Activated CD4-positive, alpha-beta memory T cell treated with anti-CD3 and anti-CD28 coated beads for 36 hours (primary cell): ENCODE results near the gene CDH3. TPM values are rescaled to one million over a fixed set of nuclear protein-coding genes. Genes with fewer than 3 reads are reported as not detected.
A peak's percentile ranks its signal among the peaks of the same experiment; 100 is the strongest.

Experiments used
- CTCF ChIA-PET: fragments of 350-600 bp; sonication (Branson Sonifier 250); formaldehyde crosslinking; loops from one replicate; lab custom pipeline; 2021; ENCODE audit warnings: antibody characterized with exemption, inconsistent platforms; lab: Charles Lee
- POLR2A ChIA-PET: fragments of 350-600 bp; sonication (Branson Sonifier 250); formaldehyde crosslinking; loops from one replicate; lab custom pipeline; 2021; ENCODE audit warnings: antibody characterized with exemption; lab: Charles Lee
- DNase-seq: peaks from one replicate; pipeline ENCODE4 v3.0.0-alpha.2; 2020
- H3K27ac Mint-ChIP-seq: one replicate; pipeline ENCODE4 v1.8.0; 2021; ENCODE audit warnings: mixed read lengths
- H3K27me3 Mint-ChIP-seq: one replicate; pipeline ENCODE4 v1.8.0; 2021; ENCODE audit warnings: mixed read lengths
- H3K36me3 Mint-ChIP-seq: one replicate; pipeline ENCODE4 v1.8.0; 2021; ENCODE audit warnings: mixed read lengths
- H3K4me1 Mint-ChIP-seq: one replicate; pipeline ENCODE4 v1.8.0; 2021; ENCODE audit warnings: low read depth, mixed read lengths
- H3K4me3 Mint-ChIP-seq: one replicate; pipeline ENCODE4 v1.8.0; 2021; ENCODE audit warnings: mild to moderate bottlenecking, mixed read lengths
- H3K9me3 Mint-ChIP-seq: one replicate; pipeline ENCODE4 v1.8.0; 2021; ENCODE audit warnings: mixed read lengths
- intact Hi-C: fragments of 100-400 bp; cut with micrococcal nuclease; formaldehyde crosslinking; loops from one replicate; pipeline ENCODE4 v1.15.1; 2023
- total RNA-seq, 2 experiments: library from RNA; stranded (reverse); gene quantifications; one replicate each; pipeline ENCODE4 v1.2.3, GENCODE V29; 2021

Gene CDH3
- total RNA-seq, 2 experiments from 2014 or later, result 5.2 to 5.3 TPM

DNA sequence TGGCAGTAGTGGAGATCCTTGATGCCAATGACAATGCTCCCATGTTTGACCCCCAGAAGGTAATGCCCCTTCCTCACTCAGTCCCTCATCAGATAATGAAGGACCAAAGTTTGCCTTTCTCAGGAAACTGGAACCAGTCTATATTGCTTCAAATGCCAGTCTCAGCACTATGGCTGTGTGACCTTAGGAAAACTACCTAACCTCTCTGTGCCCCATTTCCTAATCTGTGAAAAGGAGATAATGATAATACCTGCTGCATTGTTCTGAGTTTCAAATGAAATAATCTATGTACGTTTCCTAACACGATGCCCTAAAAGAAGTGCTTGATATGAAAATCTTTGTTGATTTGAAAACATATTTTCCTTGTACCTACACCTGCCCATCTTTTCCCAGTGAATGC lies 35.9 kb downstream of the CDH3 start:
- H3K4me3 Mint-ChIP-seq, result no peak overlapping the region
- ChIA-PET CTCF (no interaction called here), POLR2A (no interaction called here)
- H3K36me3 Mint-ChIP-seq, result no peaks in the 10 kb centered on the region
- H3K4me1 Mint-ChIP-seq, result no peaks in the 10 kb centered on the region
- H3K27ac Mint-ChIP-seq, result no peak overlapping the region
- peaks cover 2% of the 10 kb centered on the region for H3K27me3 Mint-ChIP-seq
- intact Hi-C loops, result no loop called here
- H3K9me3 Mint-ChIP-seq, result no peaks in the 10 kb centered on the region
- no peak for DNase-seq

DNA sequence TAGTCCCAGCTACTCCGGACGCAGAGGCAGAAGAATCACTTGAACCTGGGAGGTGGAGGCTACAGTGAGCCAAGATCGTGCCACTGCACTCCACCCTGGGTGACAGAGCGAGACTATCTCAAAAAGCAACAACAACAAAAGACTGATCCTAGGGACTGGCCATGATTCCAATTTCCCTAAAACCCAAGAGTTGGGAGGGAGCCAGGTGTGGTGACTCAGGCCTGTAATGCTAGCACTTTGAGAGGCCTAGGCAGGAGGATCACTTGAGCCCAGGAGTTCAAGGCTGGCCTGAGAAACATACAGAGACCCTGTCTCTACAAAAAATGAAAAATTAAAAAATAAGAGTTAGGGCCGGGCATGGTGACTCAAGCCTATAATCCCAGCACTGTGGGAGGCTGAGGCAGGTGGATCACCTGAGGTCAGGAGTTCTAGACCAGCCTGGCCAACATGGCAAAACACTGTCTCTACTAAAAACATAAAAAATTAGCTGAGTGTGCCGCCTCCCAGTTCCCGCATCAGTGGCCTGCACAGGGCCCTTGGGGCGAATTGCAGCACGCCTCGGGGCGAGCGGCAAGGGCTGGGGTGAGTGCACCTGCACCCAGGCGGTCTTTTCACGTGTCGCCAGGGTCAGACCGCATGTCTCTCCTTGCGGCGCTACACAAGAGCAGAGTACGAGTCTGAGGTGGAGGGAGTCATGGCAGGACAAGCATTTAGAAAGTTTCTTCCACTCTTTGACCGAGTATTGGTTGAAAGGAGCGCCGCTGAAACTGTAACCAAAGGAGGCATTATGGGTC lies 40.8 kb downstream of the CDH3 start:
- Mint-ChIP-seq H3K4me3 (no peak overlapping the region), H3K9me3 (no peaks in the 10 kb centered on the region), H3K36me3 (no peaks in the 10 kb centered on the region), H3K27me3 (no peaks in the 10 kb centered on the region), H3K4me1 (no peaks in the 10 kb centered on the region), H3K27ac (no peak overlapping the region)
- POLR2A ChIA-PET, result no interaction called here
- CTCF ChIA-PET, result interaction anchor here (0.6 kb wide), 1 partner anchor 157 kb away, joined by 3 read pairs; no protein-coding TSS in a partner anchor
- intact Hi-C loops, result no loop called here
- DNase-seq, result no peak

DNA sequence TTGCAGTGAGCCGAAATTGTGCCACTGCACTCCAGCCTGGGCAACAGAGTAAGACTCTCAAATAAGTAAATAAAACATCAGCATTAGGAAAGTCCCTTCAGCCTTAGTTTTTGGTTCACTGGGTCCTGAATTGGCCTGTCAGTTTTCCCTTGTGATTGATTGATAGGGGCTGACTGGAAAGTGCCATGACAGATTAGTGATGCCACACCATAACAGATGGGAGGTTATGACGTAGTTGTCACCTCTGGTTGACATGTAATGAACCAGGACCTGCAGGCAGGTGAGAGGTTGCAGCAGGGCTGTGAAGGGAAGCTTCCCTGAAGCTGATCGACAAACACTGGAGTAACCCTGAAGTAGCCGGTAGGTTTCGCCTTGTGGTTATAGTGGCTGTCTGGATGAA lies 41.8 kb downstream of the CDH3 start:
- H3K27ac Mint-ChIP-seq, result no peak overlapping the region
- intact Hi-C loops, result no loop called here
- CTCF ChIA-PET, result no interaction called here
- H3K4me3 Mint-ChIP-seq, result no peak overlapping the region
- H3K27me3 Mint-ChIP-seq, result no peaks in the 10 kb centered on the region
- no peaks in the 10 kb centered on the region for H3K4me1 Mint-ChIP-seq
- POLR2A ChIA-PET, result no interaction called here
- no peaks in the 10 kb centered on the region for H3K36me3 Mint-ChIP-seq
- DNase-seq, result no peak
- no peaks in the 10 kb centered on the region for H3K9me3 Mint-ChIP-seq

DNA sequence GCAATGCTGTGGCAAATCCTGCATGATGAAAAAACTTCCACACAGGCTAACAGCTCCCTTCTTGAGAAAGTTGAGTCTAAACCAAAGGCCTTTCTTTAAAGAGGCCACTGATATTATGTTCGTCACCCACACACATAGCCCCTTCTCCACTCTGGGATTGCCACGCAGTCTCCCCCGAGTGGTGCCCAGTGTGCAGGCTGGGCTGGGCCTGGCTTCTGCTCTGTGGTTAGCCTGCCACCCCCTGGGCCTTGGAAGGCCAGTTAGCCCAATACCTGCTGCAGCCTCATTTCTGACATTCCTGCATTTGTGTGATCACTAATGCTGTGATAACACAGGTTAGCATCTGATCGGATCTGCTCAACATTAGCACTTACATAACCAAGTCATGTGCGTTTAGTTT lies 44.8 kb downstream of the CDH3 start:
- DNase-seq, result no peak
- ChIA-PET CTCF (no interaction called here), POLR2A (no interaction called here)
- no peaks in the 10 kb centered on the region for H3K9me3 Mint-ChIP-seq
- peaks cover 4% of the 10 kb centered on the region for H3K27me3 Mint-ChIP-seq
- H3K36me3 Mint-ChIP-seq, result no peaks in the 10 kb centered on the region
- intact Hi-C loops, result no loop called here
- no peaks in the 10 kb centered on the region for H3K4me1 Mint-ChIP-seq
- no peak overlapping the region for H3K4me3 Mint-ChIP-seq
- no peak overlapping the region for H3K27ac Mint-ChIP-seq

DNA sequence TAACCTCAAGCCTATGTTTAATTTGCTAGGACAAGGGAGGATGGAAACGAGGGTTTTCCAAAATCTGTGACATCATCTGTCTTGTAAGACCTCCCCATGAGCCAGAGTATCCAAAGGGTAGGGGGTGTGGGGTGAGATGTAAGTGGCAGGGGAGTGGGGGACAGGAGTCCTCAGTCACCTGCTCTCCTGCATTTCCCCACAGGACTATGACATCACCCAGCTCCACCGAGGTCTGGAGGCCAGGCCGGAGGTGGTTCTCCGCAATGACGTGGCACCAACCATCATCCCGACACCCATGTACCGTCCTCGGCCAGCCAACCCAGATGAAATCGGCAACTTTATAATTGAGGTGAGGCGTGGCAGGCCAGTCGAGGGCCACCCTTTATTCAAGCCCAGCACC lies 50.5 kb downstream of the CDH3 start:
- peaks cover 6% of the 10 kb centered on the region for H3K27me3 Mint-ChIP-seq
- no peaks in the 10 kb centered on the region for H3K9me3 Mint-ChIP-seq
- DNase-seq, result no peak
- H3K4me1 Mint-ChIP-seq, result peaks cover 6% of the 10 kb centered on the region
- CTCF ChIA-PET, result interaction anchor here (1.4 kb wide), 1 partner anchor 102 kb away, joined by 4 read pairs; no protein-coding TSS in a partner anchor
- H3K27ac Mint-ChIP-seq, result no peak overlapping the region
- no peak overlapping the region for H3K4me3 Mint-ChIP-seq
- intact Hi-C loops, result no loop called here
- POLR2A ChIA-PET, result no interaction called here
- H3K36me3 Mint-ChIP-seq, result no peaks in the 10 kb centered on the region

DNA sequence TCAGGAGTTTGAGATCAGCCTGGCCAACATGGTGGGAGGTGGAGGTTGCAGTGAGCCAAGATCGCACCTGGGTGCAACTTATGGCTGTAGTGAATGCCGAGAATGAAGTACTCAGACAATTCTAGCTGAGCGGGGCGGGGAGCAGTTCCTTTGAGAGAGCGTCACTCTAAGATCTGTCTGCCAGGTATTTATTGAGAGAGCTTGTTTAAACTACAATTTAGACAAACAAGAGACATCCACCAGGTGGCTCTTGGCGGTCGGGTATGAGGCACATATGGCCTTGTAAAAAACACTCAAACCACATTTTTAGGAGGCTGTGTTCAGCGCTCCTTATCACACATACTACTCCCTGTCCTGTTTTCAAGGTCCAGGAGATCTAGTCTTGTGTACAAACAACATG lies 51.4 kb downstream of the CDH3 start:
- H3K9me3 Mint-ChIP-seq, result no peaks in the 10 kb centered on the region
- no peaks in the 10 kb centered on the region for H3K36me3 Mint-ChIP-seq
- intact Hi-C loops, result no loop called here
- H3K4me3 Mint-ChIP-seq, result no peak overlapping the region
- CTCF ChIA-PET, result interaction anchor here (1.4 to 1.6 kb wide), 2 partner anchors 101 to 168 kb away, joined by 4 to 6 read pairs; no protein-coding TSS in a partner anchor
- no peak overlapping the region for H3K27ac Mint-ChIP-seq
- H3K4me1 Mint-ChIP-seq, result peaks cover 6% of the 10 kb centered on the region
- POLR2A ChIA-PET, result no interaction called here
- DNase-seq, result no peak
- H3K27me3 Mint-ChIP-seq, result peaks cover 6% of the 10 kb centered on the region

DNA sequence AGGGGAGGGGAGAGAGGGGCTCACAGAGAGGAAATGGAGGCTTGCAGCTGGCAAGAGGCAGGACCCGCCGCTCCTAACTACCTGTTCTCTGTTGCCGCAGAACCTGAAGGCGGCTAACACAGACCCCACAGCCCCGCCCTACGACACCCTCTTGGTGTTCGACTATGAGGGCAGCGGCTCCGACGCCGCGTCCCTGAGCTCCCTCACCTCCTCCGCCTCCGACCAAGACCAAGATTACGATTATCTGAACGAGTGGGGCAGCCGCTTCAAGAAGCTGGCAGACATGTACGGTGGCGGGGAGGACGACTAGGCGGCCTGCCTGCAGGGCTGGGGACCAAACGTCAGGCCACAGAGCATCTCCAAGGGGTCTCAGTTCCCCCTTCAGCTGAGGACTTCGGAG lies 53.0 kb downstream of the CDH3 start:
- Mint-ChIP-seq H3K36me3 (no peaks in the 10 kb centered on the region), H3K27me3 (peaks cover 6% of the 10 kb centered on the region), H3K27ac (no peak overlapping the region), H3K4me3 (no peak overlapping the region), H3K4me1 (peaks cover 6% of the 10 kb centered on the region), H3K9me3 (no peaks in the 10 kb centered on the region)
- no peak for DNase-seq
- intact Hi-C loops, result no loop called here
- CTCF ChIA-PET, result interaction anchor here (1.0 to 1.6 kb wide), 3 partner anchors 101 to 108 kb away, joined by 3 to 5 read pairs (median 5); no protein-coding TSS in a partner anchor
- POLR2A ChIA-PET, result no interaction called here

DNA sequence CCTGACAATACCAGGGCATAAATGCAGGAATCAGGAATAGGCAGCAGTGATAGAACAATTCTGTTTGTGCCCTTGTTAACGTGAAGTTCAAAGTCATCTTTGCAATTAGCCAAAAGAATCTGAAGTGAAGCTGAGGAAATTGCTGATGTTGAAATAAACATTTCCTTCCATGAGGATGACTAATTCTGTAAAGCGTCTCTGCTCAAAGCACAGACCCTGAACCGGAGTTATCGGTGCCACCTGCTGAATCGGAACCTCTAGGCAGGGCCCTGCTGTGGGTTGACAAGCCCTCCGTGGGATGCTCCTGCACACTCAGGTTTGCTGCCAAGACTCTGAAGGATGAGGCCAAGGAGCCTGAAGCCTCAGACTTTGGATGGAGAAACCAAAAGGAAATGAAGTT lies 55.0 kb downstream of the CDH3 start:
- Mint-ChIP-seq H3K27me3 (peaks cover 3% of the 10 kb centered on the region), H3K27ac (no peak overlapping the region), H3K4me3 (no peak overlapping the region), H3K9me3 (no peaks in the 10 kb centered on the region), H3K36me3 (peaks cover 2% of the 10 kb centered on the region), H3K4me1 (peaks cover 11% of the 10 kb centered on the region)
- ChIA-PET CTCF (interaction anchor here (1.1 to 1.2 kb wide), 2 partner anchors 109 to 110 kb away, joined by 3 to 5 read pairs; no protein-coding TSS in a partner anchor), POLR2A (no interaction called here)
- DNase-seq, result no peak
- intact Hi-C loops, result loop anchor here (5.0 to 10.0 kb wide), 3 partner anchors 37 to 425 kb away; partner anchors contain the start of gene CDH1

DNA sequence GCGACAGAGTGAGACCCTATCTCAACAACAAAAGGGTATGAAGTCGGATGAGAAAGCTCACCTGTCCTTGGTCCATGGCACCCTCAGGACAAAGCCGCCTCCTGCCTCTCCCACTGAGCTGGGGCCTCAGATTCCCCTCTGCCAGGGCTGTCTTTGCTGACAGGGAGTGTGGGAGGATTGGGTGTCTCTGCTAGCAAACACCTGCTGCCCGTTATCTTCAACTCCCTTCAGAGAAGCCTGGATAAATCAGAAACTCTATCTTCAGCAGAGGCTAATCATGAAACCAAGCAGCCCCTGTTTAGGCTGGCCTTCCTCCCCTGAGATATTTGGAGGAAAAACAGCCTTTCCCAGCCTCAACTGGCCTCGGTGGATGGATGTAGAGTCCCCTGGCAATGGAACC lies 55.7 kb downstream of the CDH3 start:
- POLR2A ChIA-PET, result no interaction called here

DNA sequence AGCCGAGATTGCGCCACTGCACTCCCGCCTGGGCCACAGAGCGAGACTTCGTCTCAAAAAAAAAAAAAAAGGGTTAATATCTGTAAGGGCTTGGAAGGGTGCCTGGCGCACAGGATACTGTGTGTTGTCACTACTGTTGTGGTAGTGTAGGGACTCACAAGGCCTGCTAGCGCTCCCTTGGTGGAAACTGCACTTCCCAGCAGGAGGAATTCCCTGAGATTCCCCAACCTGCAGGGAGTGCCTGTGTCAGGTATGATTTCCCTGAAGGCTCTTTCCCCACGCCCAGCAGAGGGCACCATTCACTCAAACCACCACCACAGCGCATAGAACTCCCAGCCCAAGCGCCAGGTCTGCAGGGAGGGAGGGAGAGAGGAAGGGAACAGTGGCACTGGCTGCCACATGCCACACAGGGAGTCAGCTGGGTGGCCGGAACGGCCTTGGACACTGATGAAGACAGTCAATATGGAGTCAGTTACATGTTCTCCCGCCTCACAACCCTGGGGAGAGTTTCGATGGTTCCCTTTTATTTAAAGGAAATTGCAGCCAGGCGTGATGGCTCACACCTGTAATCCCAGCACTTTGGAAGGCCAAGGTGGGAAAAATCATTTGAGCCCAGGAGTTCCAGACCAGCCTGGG lies 59.2 kb downstream of the CDH3 start:
- Mint-ChIP-seq H3K4me3 (no peak overlapping the region), H3K36me3 (peaks cover 2% of the 10 kb centered on the region), H3K27ac (no peak overlapping the region), H3K27me3 (peaks cover 3% of the 10 kb centered on the region), H3K9me3 (no peaks in the 10 kb centered on the region), H3K4me1 (peaks cover 11% of the 10 kb centered on the region)
- intact Hi-C loops, result loop anchor here (1.0 to 10.0 kb wide), 6 partner anchors 33 to 420 kb away; partner anchors contain the start of gene CDH1
- CTCF ChIA-PET, result interaction anchor here (0.5 to 3.3 kb wide), 7 partner anchors 95 to 752 kb away, joined by 3 to 29 read pairs (median 3); no protein-coding TSS in a partner anchor
- DNase-seq, result peak; percentile 82
- POLR2A ChIA-PET, result interaction anchor here (0.6 kb wide), 1 partner anchor 429 kb away, joined by 4 read pairs; no protein-coding TSS in a partner anchor

More for the DNA sequence above, 55.7 kb downstream of the CDH3 start:
- Mint-ChIP-seq H3K27me3 (peaks cover 3% of the 10 kb centered on the region), H3K36me3 (peaks cover 2% of the 10 kb centered on the region), H3K27ac (no peak overlapping the region), H3K4me3 (no peak overlapping the region), H3K9me3 (no peaks in the 10 kb centered on the region), H3K4me1 (peaks cover 11% of the 10 kb centered on the region)
- DNase-seq, result no peak
- intact Hi-C loops, result loop anchor here (5.0 to 10.0 kb wide), 3 partner anchors 36 to 424 kb away; partner anchors contain the start of gene CDH1
- CTCF ChIA-PET, result interaction anchor here (0.7 to 1.0 kb wide), 5 partner anchors 33 to 172 kb away, joined by 3 to 4 read pairs (median 3); no protein-coding TSS in a partner anchor

DNA sequence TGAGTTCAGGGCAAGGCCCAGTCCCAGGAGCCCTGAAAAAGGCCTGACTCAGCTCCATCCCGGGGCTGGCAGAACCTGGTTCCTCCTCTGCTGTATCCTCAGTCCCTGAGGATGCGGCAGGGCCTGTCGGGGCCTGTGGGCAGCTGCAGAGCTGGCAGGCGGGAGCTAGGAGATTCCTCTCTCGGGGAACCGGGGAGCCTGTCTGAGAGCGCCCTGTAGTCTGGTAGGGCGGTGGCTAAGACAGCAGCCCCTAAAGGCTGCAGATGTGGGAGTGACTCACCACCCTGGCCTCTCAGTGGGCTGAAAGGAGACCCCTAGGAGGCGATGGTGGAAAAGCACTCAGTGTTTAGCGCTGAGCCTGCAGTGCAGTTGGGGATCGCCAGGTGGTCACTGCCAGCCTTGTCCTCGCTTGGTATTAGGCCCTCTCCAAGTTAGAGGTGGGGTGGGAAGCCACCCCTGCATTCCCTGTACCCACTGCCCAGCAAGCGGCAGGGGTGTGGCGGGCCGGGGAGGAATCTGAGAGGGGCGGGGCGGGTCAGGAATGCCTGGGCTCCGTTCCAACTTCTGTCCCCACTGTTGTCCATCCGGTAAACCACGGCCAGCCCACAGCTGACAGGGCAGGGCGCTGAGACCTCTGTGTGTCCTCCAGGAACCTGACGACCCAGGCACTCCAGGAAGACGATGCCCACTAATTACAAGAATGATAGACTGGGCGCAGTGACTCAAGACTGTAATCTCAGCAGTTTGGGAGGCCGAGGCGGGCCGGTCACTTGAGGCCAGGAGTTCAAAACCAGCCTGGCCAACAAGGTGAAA lies 62.4 kb downstream of the CDH3 start:
- Mint-ChIP-seq H3K27me3 (peaks cover 10% of the 10 kb centered on the region), H3K4me3 (no peak overlapping the region), H3K9me3 (no peaks in the 10 kb centered on the region), H3K27ac (no peak overlapping the region), H3K4me1 (peaks cover 13% of the 10 kb centered on the region), H3K36me3 (peaks cover 2% of the 10 kb centered on the region)
- intact Hi-C loops, result loop anchor here (10.0 kb wide), 1 partner anchor 417 kb away; no protein-coding TSS in a partner anchor
- DNase-seq, result no peak
- ChIA-PET POLR2A (no interaction called here), CTCF (interaction anchor here (1.1 to 2.0 kb wide), 3 partner anchors 75 to 179 kb away, joined by 3 to 10 read pairs (median 3); no protein-coding TSS in a partner anchor)
